ENCODE results near the gene COX19.
"Not testable (repeated sequence)": the region's sequence is repeated elsewhere in the genome, so short reads cannot be mapped to it uniquely, and the experiment has no call there.

The COX19 gene

GRCh38 chr7:1010226-1010625, 34.9 kb upstream of the COX19 start:
- no peak for TF ChIP-seq CTCF (IDR thresholded peaks at IDR 0.05; ENCODE audit: low read depth, low read length, missing control alignments)
- no peak for DNase-seq (ENCODE audit: low read depth)
- no peak overlapping the region for H3K4me3 ChIP-seq (ENCODE audit: low read depth, low read length)
- in situ Hi-C loops (cut with HindIII; ENCODE audit: low sequenced_read_pairs): no loop called here

GRCh38 chr7:1009747-1010146, 34.4 kb upstream of the COX19 start:
- DNase-seq (ENCODE audit: low read depth): no peak
- in situ Hi-C loops (cut with HindIII; ENCODE audit: low sequenced_read_pairs): no loop called here
- TF ChIP-seq CTCF (IDR thresholded peaks at IDR 0.05; ENCODE audit: low read depth, low read length, missing control alignments): no peak
- no peak overlapping the region for H3K4me3 ChIP-seq (ENCODE audit: low read depth, low read length)

DNA sequence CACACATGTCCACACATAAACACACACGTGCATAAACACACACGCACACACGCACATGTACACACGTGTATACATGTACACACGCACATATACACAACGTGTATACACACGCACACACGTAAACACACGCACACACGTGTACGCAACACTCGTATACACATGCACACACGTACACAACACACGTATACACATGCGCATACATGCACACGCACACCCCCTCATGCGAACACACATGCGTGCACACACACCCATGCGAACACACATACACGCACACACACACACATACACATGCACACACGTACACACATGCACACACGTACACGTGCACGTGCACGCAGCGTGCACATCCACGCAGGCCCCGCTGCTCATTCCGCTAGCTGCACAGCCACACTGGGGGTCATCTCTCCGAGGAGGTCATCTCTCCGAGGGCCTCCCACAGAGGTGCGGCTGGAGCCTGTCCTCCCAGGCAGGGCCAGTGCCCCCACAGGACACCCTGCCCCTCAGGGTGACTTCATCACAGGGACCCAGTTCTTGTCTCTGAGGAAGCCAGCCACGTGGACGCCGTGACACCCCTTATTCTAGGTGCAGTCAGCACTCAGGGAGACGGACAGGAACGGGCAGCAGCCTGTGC, 33.5 kb upstream of the COX19 start:
- no peak for DNase-seq (ENCODE audit: low read depth)
- no peak overlapping the region for H3K4me3 ChIP-seq (ENCODE audit: low read depth, low read length)
- in situ Hi-C loops (cut with HindIII; ENCODE audit: low sequenced_read_pairs): no loop called here
- no peak for TF ChIP-seq CTCF (IDR thresholded peaks at IDR 0.05; ENCODE audit: low read depth, low read length, missing control alignments)

- in situ Hi-C loops (cut with HindIII; ENCODE audit: low sequenced_read_pairs): no loop called here
- no peak for DNase-seq (ENCODE audit: low read depth)
- H3K4me3 ChIP-seq (ENCODE audit: low read depth, low read length): no peak overlapping the region
- TF ChIP-seq CTCF (IDR thresholded peaks at IDR 0.05; ENCODE audit: low read depth, low read length, missing control alignments): no peak
These were observed 32.6 kb upstream of the COX19 start for GRCh38 chr7:1007901-1008300.

DNA sequence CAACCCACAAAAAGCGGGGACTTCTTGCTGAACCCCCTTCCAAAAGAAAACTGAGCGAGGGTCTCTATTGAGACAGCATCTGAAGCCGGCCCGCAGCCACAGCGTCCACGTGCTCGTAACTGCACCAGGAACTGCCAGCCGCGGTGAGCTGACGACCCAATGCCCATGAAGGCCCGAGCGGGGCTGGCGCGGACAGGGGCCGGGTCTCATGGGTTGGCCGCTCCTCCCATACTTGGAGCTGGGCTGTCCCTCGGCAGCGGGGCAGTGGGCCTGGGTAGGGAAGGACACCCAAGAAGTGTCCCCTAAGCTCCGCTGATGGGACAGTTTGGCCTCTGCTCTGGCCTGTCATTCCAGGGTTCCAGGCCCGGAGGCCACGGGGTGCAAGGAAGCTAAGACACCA, 30.0 kb upstream of the COX19 start:
- no peak overlapping the region for H3K4me3 ChIP-seq (ENCODE audit: low read depth, low read length)
- DNase-seq (ENCODE audit: low read depth): no peak
- no peak for TF ChIP-seq CTCF (IDR thresholded peaks at IDR 0.05; ENCODE audit: low read depth, low read length, missing control alignments)
- in situ Hi-C loops (cut with HindIII; ENCODE audit: low sequenced_read_pairs): no loop called here

- no peak for DNase-seq (ENCODE audit: low read depth)
- H3K4me3 ChIP-seq (ENCODE audit: low read depth, low read length): no peak overlapping the region
- in situ Hi-C loops (cut with HindIII; ENCODE audit: low sequenced_read_pairs): no loop called here
- TF ChIP-seq CTCF (IDR thresholded peaks at IDR 0.05; ENCODE audit: low read depth, low read length, missing control alignments): no peak
These were observed 28.9 kb upstream of the COX19 start for GRCh38 chr7:1004018-1004852.

- DNase-seq (ENCODE audit: low read depth); H3K4me3 ChIP-seq (ENCODE audit: low read depth, low read length); in situ Hi-C loops (cut with HindIII; ENCODE audit: low sequenced_read_pairs): not testable (repeated sequence)
These were observed 27.1 kb upstream of the COX19 start for GRCh38 chr7:1002445-1002844.

- H3K4me3 ChIP-seq (ENCODE audit: low read depth, low read length); in situ Hi-C loops (cut with HindIII; ENCODE audit: low sequenced_read_pairs); DNase-seq (ENCODE audit: low read depth): not testable (repeated sequence)
These were observed 26.7 kb upstream of the COX19 start for GRCh38 chr7:1002026-1002425.

DNA sequence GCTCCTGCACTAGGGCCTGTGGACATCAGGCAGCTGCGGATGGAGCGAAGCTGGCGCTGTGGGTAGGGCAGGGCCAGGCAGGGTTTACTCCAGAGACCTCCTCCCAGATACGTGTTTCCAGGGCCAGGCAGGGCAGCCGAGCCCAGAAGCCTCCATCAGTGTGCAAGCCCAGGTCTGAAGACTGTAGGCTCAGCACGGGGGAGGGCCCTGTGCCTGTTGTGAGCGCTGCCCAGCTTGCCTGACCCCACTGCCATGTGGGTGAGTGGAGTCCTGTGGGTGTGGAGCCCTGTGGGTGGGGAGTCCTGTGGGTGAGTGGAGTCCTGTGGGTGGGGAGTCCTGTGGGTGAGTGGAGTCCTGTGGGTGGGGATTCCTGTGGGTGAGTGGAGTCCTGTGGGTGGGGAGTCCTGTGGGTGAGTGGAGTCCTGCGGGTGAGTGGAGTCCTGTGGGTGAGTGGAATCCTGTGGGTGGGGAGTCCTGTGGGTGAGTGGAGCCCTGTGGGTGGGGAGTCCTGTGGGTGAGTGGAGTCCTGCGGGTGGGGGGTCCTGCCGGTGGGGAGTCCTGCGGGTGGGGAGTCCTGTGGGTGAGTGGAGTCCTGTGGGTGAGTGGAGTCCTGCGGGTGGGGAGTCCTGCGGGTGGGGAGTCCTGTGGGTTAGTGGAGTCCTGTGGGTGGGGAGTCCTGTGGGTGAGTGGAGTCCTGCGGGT, 25.9 kb upstream of the COX19 start:
- in situ Hi-C loops (cut with HindIII; ENCODE audit: low sequenced_read_pairs); DNase-seq (ENCODE audit: low read depth); H3K4me3 ChIP-seq (ENCODE audit: low read depth, low read length): not testable (repeated sequence)
